Breast epithelium (tissue), 4 donors: Measurements from ENCODE around the gene PRKAR1B. TPM values are rescaled to one million over a fixed set of nuclear protein-coding genes. Genes with fewer than 3 reads are reported as not detected.

Experiments used
- DNase-seq, 2 donors: peaks; one replicate each; pipeline ENCODE4 v3.0.0-alpha.2; 2019; ENCODE audit warnings: low spot score in 2 of 2
- H3K27ac ChIP-seq, 2 donors: fragments of 200-600 bp; sonication (generic) in 1 of 2; one replicate each; pipeline ENCODE4 v1.5.1; 2016 to 2019; ENCODE audit warnings: mild to moderate bottlenecking in 1 of 2
- H3K27me3 ChIP-seq, 2 donors: fragments of 200-600 bp; sonication (generic) in 1 of 2; one replicate each; pipeline versions ENCODE4 v1.5.1 to v1.6.0; 2017 to 2019; ENCODE audit warnings: control low read depth in 1 of 2, mild to moderate bottlenecking in 1 of 2
- H3K36me3 ChIP-seq: fragments of 200-600 bp; one replicate; pipeline ENCODE4 v1.5.1; 2019
- H3K4me1 ChIP-seq, 2 donors: fragments of 200-600 bp; sonication (generic); one replicate each; pipeline ENCODE4 v1.5.1; 2016 to 2019; ENCODE audit warnings: control low read depth in 1 of 2
- H3K4me3 ChIP-seq, 3 donors: fragments of 200-600 bp; sonication (generic); 1 replicate in 2 of 3; 2 replicates in 1 of 3; pipeline ENCODE4 v1.5.1; 2016 to 2019; ENCODE audit warnings: mild to moderate bottlenecking in 3 of 3, moderate library complexity in 2 of 3
- H3K9me3 ChIP-seq, 2 donors: fragments of 200-600 bp; sonication (generic) in 1 of 2; one replicate each; pipeline ENCODE4 v1.5.1; 2016 to 2019; ENCODE audit warnings: control low read depth in 1 of 2
- POLR2A ChIP-seq: fragments of 450-650 bp; IDR thresholded peaks from one replicate; pipeline ENCODE4 v1.6.1; 2016; ENCODE audit warnings: antibody characterized with exemption, mild to moderate bottlenecking, moderate library complexity
- POLR2AphosphoS5 ChIP-seq, 3 donors: sonication (generic); formaldehyde crosslinking; IDR thresholded peaks; one replicate each; pipeline ENCODE4 v1.6.1; 2017; ENCODE audit warnings: antibody characterized with exemption in 3 of 3
- intact Hi-C: fragments of 100-400 bp; cut with DNase I; formaldehyde crosslinking; loops from one replicate; pipeline ENCODE4 v1.15.1; 2023; ENCODE audit warnings: low total_unique reads
- total RNA-seq, 3 donors: library from RNA; depleted of rRNA; stranded (reverse); fragments of >200 nt; gene quantifications; one replicate each; pipeline ENCODE4 v1.1.0, GENCODE V29; 2016
- TF ChIP-seq, protein P1 (sequence below), 3 donors: fragments of 450-650 bp; IDR thresholded peaks; one replicate each; pipeline ENCODE4 v1.5.1; 2016 to 2017; ENCODE audit warnings: antibody characterized with exemption in 3 of 3, mild to moderate bottlenecking in 3 of 3, moderate library complexity in 3 of 3

The PRKAR1B gene
- total RNA-seq, 3 donors from 2014 or later, result 3.7 to 10.5 (median 7.9) TPM

DNA sequence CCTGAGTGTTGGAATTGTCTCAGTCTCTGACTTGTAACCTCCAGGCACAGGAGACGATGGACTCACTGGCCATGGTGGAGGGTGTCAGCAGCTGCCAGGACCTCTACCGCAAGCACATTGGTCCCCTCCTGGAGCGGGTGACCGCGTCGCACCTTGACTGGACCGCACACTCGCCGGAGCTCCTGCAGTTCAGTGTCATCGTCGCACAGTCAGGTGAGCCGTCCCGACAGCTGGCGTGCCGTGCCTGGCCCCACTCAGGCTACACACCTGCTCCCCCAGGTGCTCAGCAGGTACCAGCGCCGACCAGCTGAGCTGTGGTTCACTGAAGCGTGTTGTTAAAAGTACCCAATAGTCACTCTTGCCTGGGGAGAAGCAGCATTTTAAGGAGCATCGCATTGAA is 36.7 kb upstream of the PRKAR1B start:
- H3K4me1 ChIP-seq, result no peaks in the 10 kb centered on the region
- H3K36me3 ChIP-seq, result peaks cover 10% of the 10 kb centered on the region
- TF ChIP-seq POLR2AphosphoS5 (IDR thresholded peaks at IDR 0.05) (no peak), POLR2A (no peak)
- TF ChIP-seq, protein P1, sequence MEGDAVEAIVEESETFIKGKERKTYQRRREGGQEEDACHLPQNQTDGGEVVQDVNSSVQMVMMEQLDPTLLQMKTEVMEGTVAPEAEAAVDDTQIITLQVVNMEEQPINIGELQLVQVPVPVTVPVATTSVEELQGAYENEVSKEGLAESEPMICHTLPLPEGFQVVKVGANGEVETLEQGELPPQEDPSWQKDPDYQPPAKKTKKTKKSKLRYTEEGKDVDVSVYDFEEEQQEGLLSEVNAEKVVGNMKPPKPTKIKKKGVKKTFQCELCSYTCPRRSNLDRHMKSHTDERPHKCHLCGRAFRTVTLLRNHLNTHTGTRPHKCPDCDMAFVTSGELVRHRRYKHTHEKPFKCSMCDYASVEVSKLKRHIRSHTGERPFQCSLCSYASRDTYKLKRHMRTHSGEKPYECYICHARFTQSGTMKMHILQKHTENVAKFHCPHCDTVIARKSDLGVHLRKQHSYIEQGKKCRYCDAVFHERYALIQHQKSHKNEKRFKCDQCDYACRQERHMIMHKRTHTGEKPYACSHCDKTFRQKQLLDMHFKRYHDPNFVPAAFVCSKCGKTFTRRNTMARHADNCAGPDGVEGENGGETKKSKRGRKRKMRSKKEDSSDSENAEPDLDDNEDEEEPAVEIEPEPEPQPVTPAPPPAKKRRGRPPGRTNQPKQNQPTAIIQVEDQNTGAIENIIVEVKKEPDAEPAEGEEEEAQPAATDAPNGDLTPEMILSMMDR (IDR thresholded peaks at IDR 0.05), result no peak
- H3K27ac ChIP-seq, result no peak overlapping the region
- no peak for DNase-seq
- no peaks in the 10 kb centered on the region for H3K9me3 ChIP-seq
- intact Hi-C loops, result no loop called here
- no peaks in the 10 kb centered on the region for H3K27me3 ChIP-seq
- H3K4me3 ChIP-seq, result no peak overlapping the region

- H3K27me3 ChIP-seq, result no peaks in the 10 kb centered on the region
- no peak for DNase-seq
- H3K27ac ChIP-seq, result no peak overlapping the region
- TF ChIP-seq POLR2A, result no peak
- TF ChIP-seq, protein P1 (IDR thresholded peaks at IDR 0.05), result no peak
- TF ChIP-seq POLR2AphosphoS5 (IDR thresholded peaks at IDR 0.05), result no peak
- peaks cover 10% of the 10 kb centered on the region for H3K36me3 ChIP-seq
- H3K9me3 ChIP-seq, result no peaks in the 10 kb centered on the region
- intact Hi-C loops, result no loop called here
- no peaks in the 10 kb centered on the region for H3K4me1 ChIP-seq
- H3K4me3 ChIP-seq, result no peak overlapping the region
Measured at GRCh38 chr7:762885-763284, 35.8 kb upstream of the PRKAR1B start.

DNA sequence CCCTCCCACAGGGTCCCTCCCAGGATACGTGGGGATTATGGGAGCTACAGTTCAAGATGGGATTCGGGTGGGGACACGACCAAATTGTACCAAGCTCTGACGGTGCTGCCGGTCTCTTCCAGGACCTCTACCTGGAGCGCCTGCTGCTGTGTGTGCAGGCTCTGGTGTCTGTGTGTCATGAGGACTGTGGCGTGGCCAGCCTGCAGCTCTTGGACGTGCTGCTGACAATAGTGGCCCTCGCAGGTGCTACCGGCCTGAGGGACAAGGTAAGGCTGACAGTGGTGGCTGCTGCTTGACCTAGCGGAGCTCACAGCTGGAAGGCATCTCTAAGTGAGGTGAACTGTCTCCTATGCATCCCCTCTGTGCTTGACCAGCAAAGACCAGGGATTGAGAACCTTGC is 34.5 kb upstream of the PRKAR1B start:
- no peaks in the 10 kb centered on the region for H3K27me3 ChIP-seq
- DNase-seq, result no peak
- no peak overlapping the region for H3K4me3 ChIP-seq
- H3K4me1 ChIP-seq, result no peaks in the 10 kb centered on the region
- peaks cover 17% of the 10 kb centered on the region for H3K36me3 ChIP-seq
- no peaks in the 10 kb centered on the region for H3K9me3 ChIP-seq
- intact Hi-C loops, result no loop called here
- H3K27ac ChIP-seq, result no peak overlapping the region
- TF ChIP-seq, protein P1 (IDR thresholded peaks at IDR 0.05), result no peak

DNA sequence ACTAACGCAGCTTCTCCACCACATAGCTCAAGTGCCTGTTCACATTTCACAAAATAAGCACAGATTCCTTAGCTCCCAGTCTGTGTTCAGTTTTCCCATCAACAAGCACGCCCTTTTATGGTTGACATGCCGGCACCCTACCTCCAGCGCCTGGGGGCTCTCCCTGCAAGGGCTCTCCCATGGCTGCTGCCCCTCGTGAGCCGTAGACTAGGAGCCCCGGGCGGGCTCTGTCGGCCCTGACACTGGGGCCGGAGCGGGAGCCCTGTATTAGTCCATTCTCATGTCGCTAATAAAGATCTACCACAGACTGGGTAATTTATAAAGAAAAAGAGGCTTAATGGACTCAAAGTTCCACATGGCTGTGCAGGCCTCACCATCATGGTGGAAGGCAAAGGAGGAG is 34.0 kb upstream of the PRKAR1B start:
- TF ChIP-seq POLR2AphosphoS5 (IDR thresholded peaks at IDR 0.05), result no peak
- DNase-seq, result no peak
- no peaks in the 10 kb centered on the region for H3K4me1 ChIP-seq
- no peak overlapping the region for H3K4me3 ChIP-seq
- peaks cover 19% of the 10 kb centered on the region for H3K36me3 ChIP-seq
- intact Hi-C loops, result no loop called here
- no peaks in the 10 kb centered on the region for H3K9me3 ChIP-seq
- no peaks in the 10 kb centered on the region for H3K27me3 ChIP-seq
- H3K27ac ChIP-seq, result no peak overlapping the region

DNA sequence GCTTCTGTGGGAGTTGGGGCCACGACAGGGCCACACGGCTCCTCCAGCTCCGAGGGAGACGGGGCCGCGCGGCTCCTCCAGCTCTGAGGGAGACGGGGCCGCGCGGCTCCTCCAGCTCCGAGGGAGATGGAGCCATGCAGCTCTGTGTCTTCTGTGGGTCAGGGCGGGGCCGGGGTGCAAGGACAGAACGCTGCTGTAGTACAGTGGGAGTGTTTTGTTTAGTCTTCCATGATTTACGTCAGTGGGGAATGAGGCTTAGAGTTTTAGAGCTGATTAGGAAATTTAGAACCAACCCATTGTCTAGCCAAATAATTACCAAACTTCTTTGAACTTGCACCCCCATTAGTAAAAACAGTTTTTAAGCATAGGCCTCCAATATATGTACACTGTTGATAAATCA is 32.9 kb upstream of the PRKAR1B start:
- Histone ChIP-seq H3K27ac (no peak overlapping the region), H3K9me3 (no peaks in the 10 kb centered on the region), H3K27me3 (no peaks in the 10 kb centered on the region), H3K4me1 (no peaks in the 10 kb centered on the region), H3K36me3 (peaks cover 19% of the 10 kb centered on the region), H3K4me3 (no peak overlapping the region)
- no peak for DNase-seq
- no peak for TF ChIP-seq POLR2A
- TF ChIP-seq POLR2AphosphoS5 (IDR thresholded peaks at IDR 0.05), result no peak
- TF ChIP-seq, protein P1 (IDR thresholded peaks at IDR 0.05), result no peak
- intact Hi-C loops, result no loop called here

GRCh38 chr7:759569-759968 is 32.5 kb upstream of the PRKAR1B start:
- intact Hi-C loops, result no loop called here
- DNase-seq, result no peak
- H3K36me3 ChIP-seq, result peaks cover 19% of the 10 kb centered on the region
- no peaks in the 10 kb centered on the region for H3K27me3 ChIP-seq
- H3K27ac ChIP-seq, result no peak overlapping the region
- H3K4me1 ChIP-seq, result no peaks in the 10 kb centered on the region
- H3K4me3 ChIP-seq, result no peak overlapping the region
- TF ChIP-seq, protein P1 (IDR thresholded peaks at IDR 0.05), result no peak
- TF ChIP-seq POLR2A, result no peak
- TF ChIP-seq POLR2AphosphoS5 (IDR thresholded peaks at IDR 0.05), result no peak
- no peaks in the 10 kb centered on the region for H3K9me3 ChIP-seq
